ENCODE results near the gene HOXA3.

DNA sequence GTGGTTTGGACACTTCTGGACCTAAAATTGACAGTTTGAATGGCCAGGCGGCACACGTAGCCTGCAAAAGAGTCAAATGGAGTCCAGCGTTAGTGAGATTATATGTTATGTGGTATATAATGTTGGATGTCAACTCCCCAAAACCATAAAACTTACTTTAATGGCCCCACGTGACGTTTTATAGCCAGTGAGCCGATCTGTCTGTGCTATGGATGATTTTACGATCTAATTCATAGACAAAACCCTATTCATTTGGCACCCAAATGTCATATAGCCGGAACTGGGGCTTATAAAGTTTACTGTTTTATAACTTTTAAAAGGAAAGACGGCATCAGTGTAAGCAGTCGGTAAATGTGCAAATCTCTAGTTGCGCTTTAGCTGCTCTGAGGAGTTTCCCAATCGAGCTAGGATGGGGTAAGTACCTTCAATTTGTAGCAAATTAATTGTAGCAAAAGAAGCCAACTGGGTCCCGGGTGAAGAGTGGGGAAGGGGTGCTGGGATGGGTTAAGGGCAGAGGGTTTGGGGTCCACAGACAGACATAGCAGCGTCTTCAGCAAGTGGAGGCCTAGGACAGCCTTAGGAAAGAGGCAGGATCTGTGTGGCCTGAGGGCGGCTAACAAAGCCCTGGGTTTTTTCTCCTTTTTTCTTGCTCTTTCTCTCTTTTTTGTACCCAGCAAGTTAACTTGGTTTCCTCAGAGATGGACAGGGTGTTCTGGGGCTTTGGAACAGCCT, 12.1 kb downstream of the HOXA3 start:
- TF ChIP-seq, protein P1, sequence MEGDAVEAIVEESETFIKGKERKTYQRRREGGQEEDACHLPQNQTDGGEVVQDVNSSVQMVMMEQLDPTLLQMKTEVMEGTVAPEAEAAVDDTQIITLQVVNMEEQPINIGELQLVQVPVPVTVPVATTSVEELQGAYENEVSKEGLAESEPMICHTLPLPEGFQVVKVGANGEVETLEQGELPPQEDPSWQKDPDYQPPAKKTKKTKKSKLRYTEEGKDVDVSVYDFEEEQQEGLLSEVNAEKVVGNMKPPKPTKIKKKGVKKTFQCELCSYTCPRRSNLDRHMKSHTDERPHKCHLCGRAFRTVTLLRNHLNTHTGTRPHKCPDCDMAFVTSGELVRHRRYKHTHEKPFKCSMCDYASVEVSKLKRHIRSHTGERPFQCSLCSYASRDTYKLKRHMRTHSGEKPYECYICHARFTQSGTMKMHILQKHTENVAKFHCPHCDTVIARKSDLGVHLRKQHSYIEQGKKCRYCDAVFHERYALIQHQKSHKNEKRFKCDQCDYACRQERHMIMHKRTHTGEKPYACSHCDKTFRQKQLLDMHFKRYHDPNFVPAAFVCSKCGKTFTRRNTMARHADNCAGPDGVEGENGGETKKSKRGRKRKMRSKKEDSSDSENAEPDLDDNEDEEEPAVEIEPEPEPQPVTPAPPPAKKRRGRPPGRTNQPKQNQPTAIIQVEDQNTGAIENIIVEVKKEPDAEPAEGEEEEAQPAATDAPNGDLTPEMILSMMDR (IDR thresholded peaks at IDR 0.05): no peak
- no peak for TF ChIP-seq POLR2A (IDR thresholded peaks at IDR 0.05)
- TF ChIP-seq POLR2AphosphoS5 (IDR thresholded peaks at IDR 0.05): no peak

Data from breast epithelium (tissue), 3 donors.